Measurements from ENCODE around the gene HTD2. TPM values are rescaled to one million over a fixed set of nuclear protein-coding genes. Genes with fewer than 3 reads are reported as not detected.

The HTD2 gene
- total RNA-seq, 1 donor from 2014 or later: 8.3 TPM

Other genes with a start within 250 kb of the HTD2 start
- gene DNASE1L3, start 95.5 kb upstream of the HTD2 start, total RNA-seq: 0.22 to 0.72 TPM (median 0.53 TPM) in 3 replicates
- 3.3 to 4.9 TPM (median 4.2 TPM) in 3 replicates for gene ABHD6, start 68.7 kb upstream of the HTD2 start, total RNA-seq
- gene RPP14, start 275 bp upstream of the HTD2 start, total RNA-seq: 19.0 to 24.2 TPM (median 21.3 TPM) in 3 replicates
- gene PXK, start 26.4 kb downstream of the HTD2 start, total RNA-seq: 15.0 to 15.9 TPM (median 15.4 TPM) in 3 replicates
- 63.1 to 69.4 TPM (median 64.4 TPM) in 3 replicates for gene PDHB, start 127.3 kb downstream of the HTD2 start, total RNA-seq
- 10.5 to 13.1 TPM (median 11.3 TPM) in 3 replicates for gene KCTD6, start 185.6 kb downstream of the HTD2 start, total RNA-seq
- gene ACOX2, start 230.7 kb downstream of the HTD2 start, total RNA-seq: 29.4 to 31.0 TPM (median 30.9 TPM) in 3 replicates